Measurements from ENCODE around the gene LRRC2. TPM values are rescaled to one million over a fixed set of nuclear protein-coding genes. Genes with fewer than 3 reads are reported as not detected.

The LRRC2 gene
- total and polyA plus RNA-seq, 2 donors (not counting 3 experiments of a cell fraction or from before 2014, with no cell fraction given), result 0.14 to 0.73 TPM

DNA sequence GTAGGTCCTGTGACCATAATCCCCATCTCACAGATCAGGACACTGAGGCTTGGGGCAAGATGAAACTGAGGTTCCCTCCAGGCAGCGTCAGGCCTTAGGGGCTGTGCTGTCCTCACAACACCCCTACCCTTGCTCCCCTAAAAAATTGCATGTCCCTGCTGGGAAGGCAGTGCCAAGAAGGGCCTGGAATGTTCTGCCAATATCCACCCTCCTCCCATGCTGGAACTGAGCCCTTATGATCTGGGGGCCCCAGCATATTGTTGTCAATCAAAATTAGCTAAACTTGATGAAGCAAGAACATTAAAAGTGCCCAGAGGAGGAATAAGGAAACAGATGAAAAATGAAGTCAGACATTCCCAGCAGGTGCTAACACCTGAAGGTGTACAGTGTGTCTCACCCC is 81.7 kb downstream of the LRRC2 start:
- no peaks in the 10 kb centered on the region for H3K9me1 ChIP-seq (replicated peaks; ENCODE audit: control insufficient read depth, extremely low read depth, insufficient read depth, low read length)
- H3K4me1 ChIP-seq (ENCODE audit: control insufficient read depth, extremely low read depth, insufficient read depth, low read length), result peaks cover 2% of the 10 kb centered on the region
- H3K4me3 ChIP-seq (replicated peaks in 1 of 3; ENCODE audit: insufficient read depth in 1 of 3, low read depth in 1 of 3, low read length in 3 of 3), result no peak overlapping the region
- H2AFZ ChIP-seq (ENCODE audit: low read depth, low read length), result no peak overlapping the region
- dilution Hi-C loops (cut with MboI; ENCODE audit: extremely low pct_ligation_motif_present, low sequenced_read_pairs) (no loop called here), intact Hi-C loops (cut with micrococcal nuclease) (loop anchor here (10.0 kb wide), 1 partner anchor 410 kb away; no protein-coding TSS in a partner anchor)
- H3K4me2 ChIP-seq (ENCODE audit: insufficient read depth, low read length), result no peak overlapping the region
- no peak for FAIRE-seq
- no peak for TF ChIP-seq MYC (IDR thresholded peaks at IDR 0.05; ENCODE audit: low read depth, low read length)
- TF ChIP-seq, protein P1, sequence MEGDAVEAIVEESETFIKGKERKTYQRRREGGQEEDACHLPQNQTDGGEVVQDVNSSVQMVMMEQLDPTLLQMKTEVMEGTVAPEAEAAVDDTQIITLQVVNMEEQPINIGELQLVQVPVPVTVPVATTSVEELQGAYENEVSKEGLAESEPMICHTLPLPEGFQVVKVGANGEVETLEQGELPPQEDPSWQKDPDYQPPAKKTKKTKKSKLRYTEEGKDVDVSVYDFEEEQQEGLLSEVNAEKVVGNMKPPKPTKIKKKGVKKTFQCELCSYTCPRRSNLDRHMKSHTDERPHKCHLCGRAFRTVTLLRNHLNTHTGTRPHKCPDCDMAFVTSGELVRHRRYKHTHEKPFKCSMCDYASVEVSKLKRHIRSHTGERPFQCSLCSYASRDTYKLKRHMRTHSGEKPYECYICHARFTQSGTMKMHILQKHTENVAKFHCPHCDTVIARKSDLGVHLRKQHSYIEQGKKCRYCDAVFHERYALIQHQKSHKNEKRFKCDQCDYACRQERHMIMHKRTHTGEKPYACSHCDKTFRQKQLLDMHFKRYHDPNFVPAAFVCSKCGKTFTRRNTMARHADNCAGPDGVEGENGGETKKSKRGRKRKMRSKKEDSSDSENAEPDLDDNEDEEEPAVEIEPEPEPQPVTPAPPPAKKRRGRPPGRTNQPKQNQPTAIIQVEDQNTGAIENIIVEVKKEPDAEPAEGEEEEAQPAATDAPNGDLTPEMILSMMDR (IDR thresholded peaks at IDR 0.05; ENCODE audit: extremely low read depth in 1 of 2, insufficient read depth in 1 of 2, low read depth in 1 of 2, low read length in 2 of 2), result no peak
- no peak for TF ChIP-seq POLR2AphosphoS5 (IDR thresholded peaks at IDR 0.05; ENCODE audit: insufficient read depth, low read depth, low read length)
- TF ChIP-seq, protein P2, sequence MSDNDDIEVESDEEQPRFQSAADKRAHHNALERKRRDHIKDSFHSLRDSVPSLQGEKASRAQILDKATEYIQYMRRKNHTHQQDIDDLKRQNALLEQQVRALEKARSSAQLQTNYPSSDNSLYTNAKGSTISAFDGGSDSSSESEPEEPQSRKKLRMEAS (IDR thresholded peaks at IDR 0.05; ENCODE audit: insufficient read depth, insufficient read length), result no peak
- no peak for TF ChIP-seq GATA2 (IDR thresholded peaks at IDR 0.05; ENCODE audit: insufficient read depth, insufficient read length, low read depth, low read length)
- TF ChIP-seq JUN (IDR thresholded peaks at IDR 0.05; ENCODE audit: borderline replicate concordance, insufficient read depth, insufficient read length, low read depth), result no peak
- no peak for TF ChIP-seq FOS (IDR thresholded peaks at IDR 0.05; ENCODE audit: borderline replicate concordance, insufficient read depth, low read length)
- TF ChIP-seq POLR2A (IDR thresholded peaks at IDR 0.05; ENCODE audit: low read depth, low read length), result no peak
- no TSS peak for BruUV-seq (replicated peaks)
- no peaks in the 10 kb centered on the region for H4K20me1 ChIP-seq (replicated peaks; ENCODE audit: control insufficient read depth, extremely low read depth, insufficient read depth, low read length)
- CTCF ChIA-PET, result interaction anchor here (2.0 to 3.2 kb wide), 2 partner anchors 73 to 145 kb away, joined by 10 to 17 read pairs; no protein-coding TSS in a partner anchor
- H3K9ac ChIP-seq (replicated peaks; ENCODE audit: extremely low read depth, insufficient read depth, low read length), result no peak overlapping the region
- H3K27ac ChIP-seq (ENCODE audit: insufficient read depth, low read depth, low read length), result no peak overlapping the region
- peaks cover 0 to 2% of the 10 kb centered on the region in 2 experiments for H3K27me3 ChIP-seq (ENCODE audit: control insufficient read depth in 2 of 2, insufficient read depth in 2 of 2, low read length in 2 of 2)
- H3K9me3 ChIP-seq (replicated peaks; ENCODE audit: control insufficient read depth, insufficient read depth, low read length), result no peaks in the 10 kb centered on the region
- no peaks in the 10 kb centered on the region for H3K36me3 ChIP-seq (ENCODE audit: control insufficient read depth in 2 of 2, extremely low read depth in 1 of 2, insufficient read depth in 2 of 2, low read length in 2 of 2)
- no peak for DNase-seq (ENCODE audit: low read depth, low spot score)
- H3K79me2 ChIP-seq (ENCODE audit: control insufficient read depth, insufficient read depth, low read length), result no peaks in the 10 kb centered on the region
- POLR2A ChIA-PET, result no interaction called here
